HG03521 (cell line): ENCODE measurements around the gene BMPR2.
"Not testable (repeated sequence)": the region's sequence is repeated elsewhere in the genome, so short reads cannot be mapped to it uniquely, and the experiment has no call there.

Experiments used
- ATAC-seq: cut with Tn5 transposase; IDR thresholded peaks from one replicate; pipeline ENCODE4 v1.9.1; 2021; ENCODE audit warnings: mild to moderate bottlenecking, moderate library complexity; ENCODE audit not compliant: unreplicated experiment

The BMPR2 gene

GRCh38 chr2:202514732-202515131 lies 138.6 kb downstream of the BMPR2 start:
- ATAC-seq: no peak

- ATAC-seq: no peak
These were observed 143.3 kb downstream of the BMPR2 start for GRCh38 chr2:202519453-202519852.

- ATAC-seq: no peak
These were observed 145.3 kb downstream of the BMPR2 start for GRCh38 chr2:202521470-202521869.

- no peak for ATAC-seq
These were observed 153.3 kb downstream of the BMPR2 start for GRCh38 chr2:202529389-202529788.

- no peak for ATAC-seq
These were observed 153.9 kb downstream of the BMPR2 start for GRCh38 chr2:202530038-202530437.

GRCh38 chr2:202535290-202535689 lies 159.2 kb downstream of the BMPR2 start:
- not testable (repeated sequence) for ATAC-seq

- no peak for ATAC-seq
These were observed 165.0 kb downstream of the BMPR2 start for GRCh38 chr2:202541137-202541536.

GRCh38 chr2:202542142-202542541 lies 166.0 kb downstream of the BMPR2 start:
- no peak for ATAC-seq

- ATAC-seq: no peak
These were observed 169.4 kb downstream of the BMPR2 start for GRCh38 chr2:202545523-202545922.

GRCh38 chr2:202545931-202546330 lies 169.8 kb downstream of the BMPR2 start:
- no peak for ATAC-seq

- ATAC-seq: not testable (repeated sequence)
These were observed 170.5 kb downstream of the BMPR2 start for GRCh38 chr2:202546499-202547141.

- ATAC-seq: no peak
These were observed 172.1 kb downstream of the BMPR2 start for GRCh38 chr2:202548240-202548639.

GRCh38 chr2:202551000-202551399 lies 174.9 kb downstream of the BMPR2 start:
- ATAC-seq: not testable (repeated sequence)

GRCh38 chr2:202555356-202555755 lies 179.2 kb downstream of the BMPR2 start:
- ATAC-seq: no peak

- ATAC-seq: no peak
These were observed 184.1 kb downstream of the BMPR2 start for GRCh38 chr2:202560200-202560599.

GRCh38 chr2:202564226-202564625 lies 188.1 kb downstream of the BMPR2 start:
- ATAC-seq: no peak

GRCh38 chr2:202566286-202566685 lies 190.2 kb downstream of the BMPR2 start:
- ATAC-seq: no peak

GRCh38 chr2:202574541-202574940 lies 198.4 kb downstream of the BMPR2 start:
- ATAC-seq: no peak

GRCh38 chr2:202575194-202575593 lies 199.1 kb downstream of the BMPR2 start:
- not testable (repeated sequence) for ATAC-seq

GRCh38 chr2:202577250-202578183 lies 201.4 kb downstream of the BMPR2 start:
- ATAC-seq: no peak

- not testable (repeated sequence) for ATAC-seq
These were observed 206.7 kb downstream of the BMPR2 start for GRCh38 chr2:202582846-202583245.

- ATAC-seq: no peak
These were observed 207.6 kb downstream of the BMPR2 start for GRCh38 chr2:202583709-202584219.
